Measurements from ENCODE around the gene ASB18.

ASB18 gene

DNA sequence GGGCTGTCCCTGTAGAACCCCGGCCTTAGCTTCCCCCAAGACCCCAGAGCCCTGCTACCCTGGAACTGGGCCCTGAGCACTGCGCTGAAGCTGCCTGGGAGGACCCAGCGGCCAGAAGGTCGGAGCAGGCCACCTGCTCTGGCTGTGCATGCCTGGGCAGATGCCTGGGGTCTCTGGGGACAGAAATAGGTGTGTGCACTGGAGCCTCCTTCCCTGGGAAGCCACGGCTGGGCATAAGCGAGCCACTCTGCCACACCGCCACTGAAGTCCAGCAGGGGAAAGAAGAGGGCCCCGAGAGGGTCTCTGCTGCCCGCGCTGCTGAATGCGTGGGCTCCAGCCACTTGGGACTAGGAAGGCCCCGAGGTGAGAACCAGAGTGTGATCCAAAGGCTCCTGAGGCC, 102.7 kb downstream of the ASB18 start:
- DNase-seq = no peak

DNA sequence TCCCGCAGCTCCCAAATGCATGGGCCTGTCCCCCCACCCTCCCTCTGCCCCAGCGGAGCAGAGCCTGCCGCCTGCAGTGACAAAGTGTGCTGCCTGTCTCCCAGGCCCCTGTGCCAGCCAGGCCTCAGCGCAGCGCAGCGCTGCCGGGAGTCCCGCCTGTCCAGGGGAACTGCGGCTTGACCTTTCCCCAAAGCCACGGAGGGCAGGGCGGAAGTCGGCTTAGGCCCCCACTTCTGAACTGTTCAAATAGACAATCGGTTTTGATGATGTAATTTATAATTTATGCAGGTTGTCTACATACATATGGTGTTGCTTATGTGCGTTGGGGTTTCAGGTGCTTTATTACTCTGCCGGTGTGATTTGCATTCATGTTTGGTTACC, 103.1 kb downstream of the ASB18 start:
- no peak for DNase-seq

DNA sequence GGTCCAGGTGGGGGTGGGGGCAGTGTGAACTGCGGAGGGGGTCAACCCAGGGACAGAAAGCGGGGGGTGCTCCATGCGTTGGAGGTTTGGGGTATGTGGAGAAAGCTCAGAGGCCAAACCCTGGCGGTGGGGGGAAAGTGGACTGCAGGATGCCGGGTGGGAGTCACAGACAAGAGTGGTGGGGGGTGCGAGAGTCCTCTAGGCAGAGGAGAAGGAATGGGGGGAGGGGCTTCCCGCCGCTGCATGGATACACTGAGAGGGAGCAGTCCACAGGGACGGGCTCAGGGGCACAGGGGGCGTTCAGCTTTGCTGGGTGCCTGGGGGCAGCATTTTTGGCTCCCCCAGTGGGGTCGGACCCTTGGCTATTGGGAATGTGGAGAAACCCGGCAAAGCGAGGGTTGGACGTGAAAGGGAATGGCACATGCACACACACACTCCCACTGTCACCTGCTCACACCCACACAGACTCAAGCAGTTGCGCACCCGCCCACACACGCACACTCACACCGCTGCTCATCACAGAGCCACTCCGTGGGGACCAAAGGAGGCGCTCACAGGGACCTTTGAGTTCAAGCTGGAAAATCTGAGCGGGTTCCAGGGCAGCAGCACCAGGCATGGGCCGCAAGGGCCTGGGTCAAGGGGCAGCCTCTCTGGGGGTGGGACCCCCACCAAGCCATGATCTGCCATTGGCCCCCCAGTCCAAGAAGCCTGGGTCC, 103.7 kb downstream of the ASB18 start:
- no peak for DNase-seq

DNA sequence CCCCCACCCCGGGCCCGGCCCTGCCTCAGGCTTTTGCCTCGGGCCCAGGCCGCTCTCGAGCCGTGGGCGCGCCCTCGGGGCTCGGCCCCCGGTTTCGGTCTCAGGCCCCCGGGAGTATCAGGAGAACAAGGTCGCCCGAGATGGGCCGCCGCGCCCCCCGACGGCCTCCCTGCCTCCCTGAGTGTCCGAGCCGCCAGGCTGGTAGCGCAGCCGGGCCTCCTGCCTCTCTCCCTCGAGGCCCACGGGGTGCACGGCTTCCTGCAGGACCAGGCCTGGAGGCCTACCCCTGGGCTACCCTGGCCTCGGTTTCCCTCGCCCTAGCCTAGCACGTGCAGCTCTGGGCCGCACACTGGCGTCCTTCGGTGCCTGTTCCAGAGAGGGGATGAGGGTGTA, 104.4 kb downstream of the ASB18 start:
- DNase-seq = no peak

DNA sequence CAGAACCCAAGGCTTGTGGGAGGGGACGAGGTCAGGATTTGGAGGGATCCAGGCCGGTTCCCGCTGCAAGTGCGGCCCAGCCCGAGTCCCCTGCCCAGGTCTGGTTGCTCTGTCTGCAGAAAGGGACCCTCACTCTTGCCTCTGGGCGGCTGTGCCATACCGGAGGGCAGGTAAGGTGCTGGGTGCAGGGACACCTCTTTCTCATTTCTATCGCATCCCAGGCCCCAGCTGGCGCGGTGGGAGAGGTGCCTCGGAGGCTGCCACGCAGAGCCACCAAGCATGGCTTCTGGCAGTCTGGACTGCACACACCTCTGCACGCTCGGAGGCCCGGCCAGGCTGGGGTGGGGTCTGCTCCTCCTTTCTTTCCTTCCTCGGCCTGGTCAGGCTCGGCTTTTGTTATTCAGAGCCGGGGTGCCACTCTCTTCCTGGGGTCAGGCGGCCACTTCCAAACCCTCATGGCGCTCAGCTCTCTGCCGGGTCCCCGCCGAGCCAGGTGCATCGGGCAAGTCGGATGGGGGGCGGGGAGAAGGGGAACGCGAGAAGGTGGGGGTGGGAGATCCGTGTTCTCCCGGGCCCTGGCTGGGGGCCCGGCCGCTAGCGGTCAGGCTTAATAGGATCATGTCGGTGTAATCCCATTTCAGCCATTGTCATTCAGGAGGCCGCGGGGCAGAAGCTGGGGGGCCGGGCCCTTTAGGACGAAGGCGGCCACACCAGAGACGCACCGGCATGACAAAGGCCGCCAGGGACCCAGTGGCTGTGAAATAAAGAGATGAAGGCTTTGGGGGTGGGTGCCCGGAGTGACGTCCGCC, 105.0 kb downstream of the ASB18 start:
- DNase-seq = no peak

DNA sequence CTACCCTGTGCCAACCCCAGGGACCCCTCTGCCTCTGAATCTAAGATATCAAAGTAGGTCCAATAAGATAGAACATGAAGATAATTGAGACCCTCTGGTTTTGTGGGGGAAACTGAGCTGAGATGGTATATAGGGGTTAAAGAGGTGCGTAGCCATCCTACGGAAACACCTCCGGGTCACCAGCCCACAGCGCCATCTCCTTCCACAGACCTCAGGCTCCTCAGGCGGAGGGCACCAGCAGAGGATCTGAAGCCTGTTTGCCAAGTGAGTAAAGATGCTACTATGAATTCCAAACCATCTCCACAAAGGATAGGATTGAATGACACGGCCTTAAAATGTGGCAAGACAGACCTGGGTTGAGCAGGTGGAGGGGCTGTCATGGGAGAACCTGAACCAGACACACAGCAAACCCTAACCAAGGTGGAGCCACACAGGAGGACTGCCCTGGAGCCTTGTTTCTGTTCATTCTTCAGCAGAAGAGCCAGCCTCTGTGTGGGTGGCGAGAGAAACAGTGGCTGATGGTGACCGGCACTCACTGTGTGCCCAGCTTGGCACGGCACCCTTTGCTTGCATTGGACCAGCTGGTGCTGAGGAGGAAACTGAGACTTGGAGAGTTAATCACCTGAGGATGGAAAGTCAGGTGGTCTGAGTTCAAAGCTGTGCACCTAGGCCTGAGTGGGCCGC, 106.2 kb downstream of the ASB18 start:
- DNase-seq = no peak

DNA sequence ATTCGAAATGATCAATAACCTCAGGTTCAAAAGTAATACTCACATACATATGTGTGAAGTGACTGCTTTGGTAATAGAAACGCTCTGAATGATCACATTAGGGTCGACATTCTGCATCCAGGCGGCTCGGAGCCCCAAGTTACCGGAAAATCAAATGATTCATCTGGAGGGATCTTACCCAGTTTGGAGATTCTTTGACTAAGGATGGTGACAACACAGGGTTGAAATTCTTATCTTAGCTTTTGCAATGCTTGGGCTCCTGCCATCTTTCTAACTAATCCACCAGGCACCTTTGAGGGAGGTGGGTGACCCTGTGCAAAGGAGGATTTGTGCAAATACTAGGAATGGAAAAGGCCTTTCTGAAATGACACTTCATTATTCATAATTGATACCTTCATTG, 106.8 kb downstream of the ASB18 start:
- no peak for DNase-seq

DNA sequence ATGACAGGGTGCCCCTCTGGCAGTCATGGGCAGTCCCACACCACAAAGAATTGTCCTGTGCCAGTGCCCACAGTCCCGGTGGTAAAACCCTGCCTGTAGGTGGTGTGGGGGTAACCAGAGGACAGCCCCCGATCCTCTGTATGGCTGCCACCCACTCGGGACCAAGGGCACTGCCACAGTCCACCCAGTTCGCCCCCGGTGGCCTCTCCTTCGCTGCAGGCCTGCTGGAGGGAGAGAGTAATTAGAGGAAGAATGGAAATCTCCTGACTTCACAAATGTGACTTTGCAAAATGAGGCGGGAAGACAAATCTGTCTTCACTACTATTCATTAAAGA, 107.4 kb downstream of the ASB18 start:
- no peak for DNase-seq

DNA sequence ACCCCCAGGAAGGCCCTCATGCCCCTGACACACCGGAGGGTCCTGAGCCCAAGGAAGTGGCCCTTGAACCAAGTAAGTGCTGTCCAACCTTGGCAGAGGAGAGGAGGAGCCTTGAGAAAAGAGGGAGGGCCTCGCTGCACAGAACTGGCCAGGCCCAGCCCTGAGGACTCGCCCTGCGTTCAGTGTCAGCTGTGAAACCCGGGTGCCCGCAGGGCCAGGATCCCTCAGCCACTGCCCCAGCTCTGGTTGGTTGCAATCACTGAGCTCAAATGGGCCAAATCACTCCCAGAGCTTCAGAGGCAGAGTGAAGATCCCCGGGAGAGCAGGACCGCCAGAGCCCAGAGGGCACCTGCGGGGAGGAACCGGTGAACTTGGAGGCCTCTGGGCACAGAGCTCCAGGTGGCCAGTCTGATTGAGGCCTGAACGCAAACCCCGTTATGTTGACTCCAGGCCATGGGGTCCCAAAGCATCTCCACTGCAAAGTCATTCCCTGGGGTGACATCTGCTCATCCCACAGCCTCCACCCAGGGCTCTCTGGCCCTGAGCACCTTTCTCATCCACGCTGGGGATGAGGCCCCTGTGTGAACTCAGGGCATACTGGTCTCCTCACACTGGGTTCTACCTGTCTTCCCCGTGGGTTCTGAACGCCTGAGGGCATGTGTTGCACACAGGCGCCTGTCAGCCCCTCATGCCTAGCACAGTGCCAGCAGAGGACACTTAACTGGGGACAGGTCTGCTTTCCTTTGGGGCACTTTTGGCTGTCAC, 107.9 kb downstream of the ASB18 start:
- DNase-seq = no peak

DNA sequence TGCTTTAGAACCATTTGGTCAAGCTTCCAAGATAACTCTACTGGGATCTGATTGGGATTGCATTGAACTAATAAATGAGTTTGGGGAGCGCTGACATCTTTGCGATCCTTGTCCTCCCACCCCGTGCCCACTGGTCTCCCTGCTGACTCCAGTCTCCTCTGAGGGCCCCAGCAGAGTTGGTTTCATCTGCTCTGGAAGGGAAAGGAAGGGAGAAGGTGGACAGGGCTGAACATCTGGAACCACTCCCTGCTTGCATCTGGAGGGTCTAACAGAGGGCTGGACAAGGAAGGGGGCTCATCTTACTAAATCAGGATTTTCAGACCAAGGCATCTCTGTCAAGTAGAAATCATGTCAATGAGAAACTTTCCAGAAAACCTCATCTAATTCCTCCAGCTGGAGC, 108.8 kb downstream of the ASB18 start:
- DNase-seq = no peak

DNA sequence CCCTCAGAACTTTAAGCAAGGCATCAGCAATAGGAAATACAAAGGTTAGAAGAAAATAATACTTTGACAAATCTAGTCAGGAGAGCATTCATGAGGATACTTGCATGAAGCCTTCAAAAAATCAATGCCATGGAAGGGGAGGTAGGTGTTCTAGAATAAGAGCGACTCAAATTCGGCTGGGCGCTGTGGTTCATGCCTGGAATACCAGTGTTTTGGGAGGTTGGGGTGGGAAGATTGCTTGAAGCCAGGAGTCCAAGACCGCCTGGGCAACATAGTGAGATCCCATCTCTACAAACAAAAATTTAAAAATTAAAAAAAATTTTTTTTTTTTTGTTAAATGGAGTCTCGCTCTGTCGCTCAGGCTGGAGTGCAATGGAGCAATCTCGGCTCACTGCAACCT, 117.8 kb downstream of the ASB18 start:
- no peak for DNase-seq

DNA sequence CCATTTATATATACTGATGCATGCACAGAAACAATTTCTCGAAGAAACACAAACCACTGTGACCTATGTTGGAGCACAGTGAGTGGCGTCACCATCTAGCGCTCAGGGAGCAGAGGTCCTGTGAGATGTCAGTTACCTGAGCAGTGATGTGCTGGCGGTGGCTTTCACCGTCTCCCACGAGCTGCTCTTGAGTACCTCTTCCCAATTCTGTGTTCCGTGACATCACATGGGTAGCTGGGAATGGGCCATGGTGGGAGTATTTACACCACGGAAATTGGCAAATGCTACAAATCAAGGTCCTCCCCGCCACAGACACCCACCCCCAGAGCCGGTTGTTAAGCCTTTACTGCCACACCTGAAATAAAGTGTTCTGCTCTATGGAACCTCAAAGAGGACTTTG, 120.4 kb downstream of the ASB18 start:
- no peak for DNase-seq

Data from suppressor macrophage treated with lipopolysaccharide for 4 hours (primary cell).